GM12878 (cell line): ENCODE data around the gene GTPBP6. TPM values are rescaled to one million over a fixed set of nuclear protein-coding genes. Genes with fewer than 3 reads are reported as not detected.

Experiments
- ATAC-seq: fragments of 200-7000 bp; cut with Tn5 transposase; 3 replicates; pipeline ENCODE4 v1.9.1; 2020; ENCODE audit warnings: mild to moderate bottlenecking, moderate library complexity
- BruUV-seq: library from RNA; stranded (reverse); fragments of 400-500 nt; replicated peaks from 2 replicates; lab custom pipeline; 2021; lab: Mats Ljungman, UMichigan
- CTCF ChIA-PET: fragments of 300-600 bp; sonication (Branson Sonifier 250); formaldehyde crosslinking; extraction: SDS; loops from one replicate; lab custom pipeline; 2021; ENCODE audit warnings: inconsistent platforms; lab: Yijun Ruan, JAX
- POLR2A ChIA-PET: fragments of 350-600 bp; formaldehyde crosslinking; extraction: SDS; loops from one replicate; lab custom pipeline; 2021; ENCODE audit warnings: inconsistent platforms; lab: Charles Lee
- RAD21 ChIA-PET: fragments of 300-600 bp; sonication (Branson Sonifier 250); formaldehyde crosslinking; loops from one replicate; lab custom pipeline; 2023; ENCODE audit warnings: antibody characterized with exemption; ENCODE audit not compliant: unreplicated experiment; lab: Charles Lee
- SMC1A ChIA-PET: fragments of 300-600 bp; sonication (Branson Sonifier 250); formaldehyde crosslinking; loops from one replicate; lab custom pipeline; 2023; ENCODE audit not compliant: unreplicated experiment, uncharacterized antibody; lab: Charles Lee
- DNase-seq: peaks from one replicate; pipeline ENCODE4 v3.0.0-alpha.2; 2011; ENCODE audit warnings: low read depth, low spot score
- FAIRE-seq: peaks from 3 replicates; lab custom pipeline; 2011; peaks lifted over from hg19 to GRCh38; lab: Jason Lieb, UNC
- H2AFZ ChIP-seq: 2 replicates; pipeline ENCODE4 v1.6.0; 2011; ENCODE audit warnings: low read depth, low read length, control low read depth; ENCODE audit not compliant: control insufficient read depth
- H3K27ac ChIP-seq: 2 replicates; pipeline ENCODE4 v1.5.1; 2011; ENCODE audit warnings: control low read depth; ENCODE audit not compliant: control insufficient read depth, insufficient read depth
- H3K27me3 ChIP-seq, 2 experiments: replicated peaks in 1 of 2; 2 replicates each; pipeline versions ENCODE4 v1.6.0 to v1.6.1; 2011; ENCODE audit warnings: low read length in 1 of 2; ENCODE audit not compliant: control insufficient read depth in 2 of 2, insufficient read depth in 2 of 2
- H3K36me3 ChIP-seq, 2 experiments: 2 replicates each; pipeline ENCODE4 v1.5.1; 2011; ENCODE audit warnings: low read length in 1 of 2; ENCODE audit not compliant: control insufficient read depth in 2 of 2, insufficient read depth in 2 of 2
- H3K4me1 ChIP-seq: 2 replicates; pipeline ENCODE4 v1.6.1; 2011; ENCODE audit warnings: mild to moderate bottlenecking, low read length, moderate library complexity, mixed read lengths; ENCODE audit not compliant: control insufficient read depth, insufficient read depth
- H3K4me2 ChIP-seq: 2 replicates; pipeline ENCODE4 v1.6.0; 2011; ENCODE audit warnings: control low read depth; ENCODE audit not compliant: control insufficient read depth, insufficient read depth
- H3K4me3 ChIP-seq: fragments of 200-600 bp; sonication (generic); 2 replicates; pipeline ENCODE4 v1.5.1; 2016
- H3K79me2 ChIP-seq: 2 replicates; pipeline ENCODE4 v1.6.0; 2011; ENCODE audit warnings: low read length; ENCODE audit not compliant: control insufficient read depth, insufficient read depth
- H3K9ac ChIP-seq: 2 replicates; pipeline ENCODE4 v1.8.0; 2011; ENCODE audit warnings: low read length, control low read depth, mixed read lengths; ENCODE audit not compliant: control insufficient read depth, insufficient read depth
- H3K9me3 ChIP-seq: replicated peaks from 3 replicates; pipeline ENCODE4 v1.5.1; 2011; ENCODE audit warnings: mild to moderate bottlenecking, low read length; ENCODE audit not compliant: control insufficient read depth, insufficient read depth
- H4K20me1 ChIP-seq: 2 replicates; pipeline ENCODE4 v1.6.0; 2011; ENCODE audit not compliant: control insufficient read depth, insufficient read depth
- ATF2 ChIP-seq: IDR thresholded peaks from 2 replicates; pipeline ENCODE4 v1.6.1; 2012; ENCODE audit warnings: low read length, inconsistent platforms
- BHLHE40 ChIP-seq, 2 experiments: fragments of 450-650 bp in 1 of 2; IDR thresholded peaks; 2 replicates each; pipeline ENCODE4 v1.6.1; 2011 to 2017; ENCODE audit warnings: low read depth in 2 of 2, borderline replicate concordance in 1 of 2, improper control_type of control experiment in 1 of 2, low read length in 1 of 2, mild to moderate bottlenecking in 1 of 2
- CREB1 ChIP-seq: IDR thresholded peaks from 2 replicates; pipeline ENCODE4 v1.6.1; 2012; ENCODE audit warnings: low read depth, mild to moderate bottlenecking, inconsistent platforms
- CREM ChIP-seq: IDR thresholded peaks from 2 replicates; pipeline ENCODE4 v1.6.1; 2014; ENCODE audit warnings: antibody characterized with exemption, low read depth
- HDAC2 ChIP-seq: fragments of 200-600 bp; sonication (generic); IDR thresholded peaks from 2 replicates; pipeline ENCODE4 v1.6.1; 2017
- JUND ChIP-seq: IDR thresholded peaks from 2 replicates; pipeline ENCODE4 v1.6.1; 2012; ENCODE audit warnings: low read depth, mild to moderate bottlenecking, low read length, improper control_type of control experiment, moderate library complexity
- RAD51 ChIP-seq: fragments of 450-650 bp; IDR thresholded peaks from 2 replicates; pipeline ENCODE4 v1.6.1; 2016; ENCODE audit warnings: moderate library complexity, mild to moderate bottlenecking, inconsistent platforms
- RUNX3 ChIP-seq: IDR thresholded peaks from 2 replicates; pipeline ENCODE4 v1.6.1; 2012; ENCODE audit warnings: low read length, inconsistent platforms
- SKIL ChIP-seq: fragments of 450-650 bp; IDR thresholded peaks from 2 replicates; pipeline ENCODE4 v1.6.1; 2017; ENCODE audit warnings: mild to moderate bottlenecking, low read depth, inconsistent platforms; ENCODE audit not compliant: poor library complexity, severe bottlenecking
- SRF ChIP-seq, 2 experiments: IDR thresholded peaks; 2 replicates each; pipeline ENCODE4 v1.6.1; 2011; ENCODE audit warnings: low read depth in 2 of 2, low read length in 2 of 2, mild to moderate bottlenecking in 1 of 2, moderate library complexity in 1 of 2
- STAT1 ChIP-seq: fragments of 450-650 bp; conservative IDR thresholded peaks from 2 replicates; pipeline ENCODE4 v1.6.1; 2014; ENCODE audit warnings: antibody characterized with exemption, mild to moderate bottlenecking
- TCF7 ChIP-seq: IDR thresholded peaks from 2 replicates; pipeline ENCODE4 v1.6.1; 2014; ENCODE audit warnings: antibody characterized with exemption, borderline replicate concordance
- YY1 ChIP-seq: IDR thresholded peaks from 2 replicates; pipeline ENCODE4 v1.6.1; 2011; ENCODE audit warnings: low read depth, mild to moderate bottlenecking, low read length
- WGBS: methylation state at CpG from one replicate; pipeline ENCODE4 v1.1.6; 2016; ENCODE audit warnings: low lambda C conversion rate; ENCODE audit not compliant: insufficient replicate concordance, insufficient coverage; ENCODE audit errors: missing lambda C conversion rate; 5-methylcytosine and 5-hydroxymethylcytosine counted together
- in situ Hi-C: fragments of 300-500 bp; cut with MboI; formaldehyde crosslinking; loops from 9 replicates; pipeline ENCODE4 v1.14.3; 2018; ENCODE audit warnings: mixed read lengths
- intact Hi-C: fragments of 100-400 bp; cut with micrococcal nuclease; formaldehyde crosslinking; loops from one replicate; pipeline ENCODE4 v1.14.2; 2022; ENCODE audit not compliant: unreplicated experiment
- polyA plus RNA-seq, 11 experiments: library from polyadenylated mRNA; depleted of rRNA in 4 of 11; unstranded in 6 of 11; stranded (reverse) in 5 of 11; fragments of >200 nt; fragmentation: Nextera tagmentation in 4 of 11; fragmentation: Illumina TruSeq in 1 of 11; extraction: Ambion mirVana in 4 of 11; extraction: Trizol in 1 of 11; gene quantifications; 1 replicate in 1 of 11; 2 replicates in 10 of 11; pipeline versions ENCODE4 v1.2.1 to v1.2.3, GENCODE V29; 2011 to 2016; ENCODE audit warnings: inconsistent platforms in 2 of 11, missing spikeins in 2 of 11, low read depth in 1 of 11
- total RNA-seq, 4 experiments: library from RNA; depleted of rRNA in 3 of 4; stranded (reverse); fragments of >200 nt in 3 of 4; fragmentation: Illumina TruSeq in 1 of 4; extraction: Trizol in 1 of 4; gene quantifications; 2 replicates each; pipeline versions ENCODE4 v1.2.1 to v1.2.3, GENCODE V29; 2013 to 2021
- TF ChIP-seq, protein P1 (sequence below): fragments of 450-650 bp; IDR thresholded peaks from 2 replicates; pipeline ENCODE4 v1.6.1; 2017; ENCODE audit warnings: borderline replicate concordance
- TF ChIP-seq, protein P2 (sequence below): IDR thresholded peaks from 2 replicates; pipeline ENCODE4 v1.6.1; 2011; ENCODE audit warnings: low read depth, low read length, improper control_type of control experiment, borderline replicate concordance
- TF ChIP-seq, protein P3 (sequence below): IDR thresholded peaks from 2 replicates; pipeline ENCODE4 v1.6.1; 2011; ENCODE audit warnings: low read depth, mild to moderate bottlenecking, low read length, moderate library complexity, borderline replicate concordance; ENCODE audit errors: extremely low read depth

GTPBP6 gene
- total and polyA plus RNA-seq, 10 of the 15 experiments (the other 5 are each of a cell fraction or from before 2014, with no cell fraction given), result 0.31 to 71.0 (median 21.1) TPM

GRCh38 chrX:333611-334311 is 15.2 kb upstream of the GTPBP6 start:
- H2AFZ ChIP-seq, result no peak overlapping the region
- no peaks in the 10 kb centered on the region for H3K27me3 ChIP-seq
- no peaks in the 10 kb centered on the region for H3K4me1 ChIP-seq
- TF ChIP-seq TCF7 (no peak), HDAC2 (no peak), RAD51 (no peak), YY1 (no peak), CREM (no peak), JUND (no peak), ATF2 (no peak), SKIL (no peak), CREB1 (no peak), BHLHE40 (IDR thresholded peaks at IDR 0.05; ENCODE audit: borderline replicate concordance in 1 of 2, low read depth in 2 of 2, low read length in 1 of 2) (no peak), STAT1 (no peak), RUNX3 (no peak), SRF (IDR thresholded peaks at IDR 0.05; ENCODE audit: low read depth in 2 of 2, low read length in 2 of 2) (no peak)
- TF ChIP-seq, protein P1, sequence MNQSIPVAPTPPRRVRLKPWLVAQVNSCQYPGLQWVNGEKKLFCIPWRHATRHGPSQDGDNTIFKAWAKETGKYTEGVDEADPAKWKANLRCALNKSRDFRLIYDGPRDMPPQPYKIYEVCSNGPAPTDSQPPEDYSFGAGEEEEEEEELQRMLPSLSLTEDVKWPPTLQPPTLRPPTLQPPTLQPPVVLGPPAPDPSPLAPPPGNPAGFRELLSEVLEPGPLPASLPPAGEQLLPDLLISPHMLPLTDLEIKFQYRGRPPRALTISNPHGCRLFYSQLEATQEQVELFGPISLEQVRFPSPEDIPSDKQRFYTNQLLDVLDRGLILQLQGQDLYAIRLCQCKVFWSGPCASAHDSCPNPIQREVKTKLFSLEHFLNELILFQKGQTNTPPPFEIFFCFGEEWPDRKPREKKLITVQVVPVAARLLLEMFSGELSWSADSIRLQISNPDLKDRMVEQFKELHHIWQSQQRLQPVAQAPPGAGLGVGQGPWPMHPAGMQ, result no peak
- TF ChIP-seq, protein P2, sequence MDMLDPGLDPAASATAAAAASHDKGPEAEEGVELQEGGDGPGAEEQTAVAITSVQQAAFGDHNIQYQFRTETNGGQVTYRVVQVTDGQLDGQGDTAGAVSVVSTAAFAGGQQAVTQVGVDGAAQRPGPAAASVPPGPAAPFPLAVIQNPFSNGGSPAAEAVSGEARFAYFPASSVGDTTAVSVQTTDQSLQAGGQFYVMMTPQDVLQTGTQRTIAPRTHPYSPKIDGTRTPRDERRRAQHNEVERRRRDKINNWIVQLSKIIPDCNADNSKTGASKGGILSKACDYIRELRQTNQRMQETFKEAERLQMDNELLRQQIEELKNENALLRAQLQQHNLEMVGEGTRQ, result no peak
- TF ChIP-seq, protein P3, sequence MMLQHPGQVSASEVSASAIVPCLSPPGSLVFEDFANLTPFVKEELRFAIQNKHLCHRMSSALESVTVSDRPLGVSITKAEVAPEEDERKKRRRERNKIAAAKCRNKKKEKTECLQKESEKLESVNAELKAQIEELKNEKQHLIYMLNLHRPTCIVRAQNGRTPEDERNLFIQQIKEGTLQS, result no peak
- POLR2A ChIA-PET, result no interaction called here
- ATAC-seq, result no peak
- no peaks in the 10 kb centered on the region for H4K20me1 ChIP-seq
- intact Hi-C loops, result no loop called here
- H3K9ac ChIP-seq, result no peak overlapping the region
- no peaks in the 10 kb centered on the region for H3K79me2 ChIP-seq
- in situ Hi-C loops, result no loop called here
- no TSS peak for BruUV-seq
- RAD21 ChIA-PET, result no interaction called here
- CTCF ChIA-PET, result no interaction called here
- no peak for FAIRE-seq
- H3K27ac ChIP-seq, result no peak overlapping the region
- no peak overlapping the region for H3K4me3 ChIP-seq
- H3K4me2 ChIP-seq, result no peak overlapping the region
- H3K36me3 ChIP-seq, result no peaks in the 10 kb centered on the region
- SMC1A ChIA-PET, result no interaction called here
- no peak for DNase-seq
- no peaks in the 10 kb centered on the region; the same call in 1 of the 3 replicates for H3K9me3 ChIP-seq
- WGBS, result 90% methylated on average over 46 of the region's 51 CpGs
